WI38 (cell line): ENCODE results near the gene SREBF1.

Experiments used
- H3K4me3 ChIP-seq: 2 replicates; pipeline ENCODE4 v1.5.1; 2011; ENCODE audit warnings: low read depth, mild to moderate bottlenecking, control low read depth, low read length
- TF ChIP-seq, protein P1 (sequence below): IDR thresholded peaks from 2 replicates; pipeline ENCODE4 v1.5.1; 2012; ENCODE audit warnings: low read depth, mild to moderate bottlenecking, control low read depth, low read length

SREBF1 gene

DNA sequence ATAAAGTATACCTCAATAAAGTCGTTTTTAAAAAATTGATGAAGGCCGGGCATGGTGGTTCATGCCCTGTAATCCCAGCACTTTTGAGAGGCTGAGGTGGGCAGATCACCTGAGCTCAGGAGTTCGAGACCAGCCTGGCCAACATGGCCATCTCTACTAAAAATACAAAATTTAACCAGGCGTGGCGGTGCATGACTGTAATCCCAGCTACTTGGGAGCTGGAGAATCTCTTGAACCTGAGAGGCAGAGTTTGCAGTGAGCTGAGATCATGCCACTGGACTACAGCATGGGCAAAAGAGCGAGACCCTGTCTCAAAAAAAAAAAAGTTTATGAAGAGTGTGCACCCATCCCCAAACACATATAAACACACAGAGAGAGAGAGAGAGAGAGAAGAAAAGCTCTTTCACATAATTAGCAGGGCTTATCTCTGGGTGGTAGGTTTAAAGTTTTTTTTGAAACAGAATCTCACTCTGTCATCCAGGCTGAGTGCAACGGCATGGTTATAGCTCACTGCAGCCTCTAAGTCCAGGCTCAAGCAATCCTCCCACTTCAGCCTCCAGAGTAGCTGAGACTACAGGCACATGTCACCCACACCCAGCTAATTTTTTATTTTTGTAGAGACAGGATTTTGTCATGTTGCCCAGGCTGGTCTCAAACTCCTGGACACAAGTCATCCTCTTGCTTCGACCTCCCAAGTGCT is 3.0 kb downstream of the SREBF1 start:
- TF ChIP-seq, protein P1, sequence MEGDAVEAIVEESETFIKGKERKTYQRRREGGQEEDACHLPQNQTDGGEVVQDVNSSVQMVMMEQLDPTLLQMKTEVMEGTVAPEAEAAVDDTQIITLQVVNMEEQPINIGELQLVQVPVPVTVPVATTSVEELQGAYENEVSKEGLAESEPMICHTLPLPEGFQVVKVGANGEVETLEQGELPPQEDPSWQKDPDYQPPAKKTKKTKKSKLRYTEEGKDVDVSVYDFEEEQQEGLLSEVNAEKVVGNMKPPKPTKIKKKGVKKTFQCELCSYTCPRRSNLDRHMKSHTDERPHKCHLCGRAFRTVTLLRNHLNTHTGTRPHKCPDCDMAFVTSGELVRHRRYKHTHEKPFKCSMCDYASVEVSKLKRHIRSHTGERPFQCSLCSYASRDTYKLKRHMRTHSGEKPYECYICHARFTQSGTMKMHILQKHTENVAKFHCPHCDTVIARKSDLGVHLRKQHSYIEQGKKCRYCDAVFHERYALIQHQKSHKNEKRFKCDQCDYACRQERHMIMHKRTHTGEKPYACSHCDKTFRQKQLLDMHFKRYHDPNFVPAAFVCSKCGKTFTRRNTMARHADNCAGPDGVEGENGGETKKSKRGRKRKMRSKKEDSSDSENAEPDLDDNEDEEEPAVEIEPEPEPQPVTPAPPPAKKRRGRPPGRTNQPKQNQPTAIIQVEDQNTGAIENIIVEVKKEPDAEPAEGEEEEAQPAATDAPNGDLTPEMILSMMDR, result no peak
- no peak overlapping the region for H3K4me3 ChIP-seq

DNA sequence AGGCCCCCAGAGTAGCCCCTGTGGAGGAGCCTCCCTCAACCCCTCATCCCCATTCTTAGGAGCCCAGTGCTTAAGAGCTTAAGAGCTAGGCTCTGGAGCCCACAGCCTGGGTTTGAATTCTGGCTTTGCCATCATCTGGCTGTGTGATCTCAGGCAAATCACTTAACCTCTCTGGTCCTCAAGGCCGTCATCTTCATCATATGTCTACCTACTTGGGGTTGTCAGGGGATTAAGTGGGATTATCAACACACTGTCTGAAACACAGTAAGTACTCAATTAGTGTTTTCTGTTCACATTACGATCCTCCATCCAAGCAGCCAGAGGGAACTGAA is 4.8 kb downstream of the SREBF1 start:
- H3K4me3 ChIP-seq, result no peak overlapping the region
- TF ChIP-seq, protein P1, result no peak

DNA sequence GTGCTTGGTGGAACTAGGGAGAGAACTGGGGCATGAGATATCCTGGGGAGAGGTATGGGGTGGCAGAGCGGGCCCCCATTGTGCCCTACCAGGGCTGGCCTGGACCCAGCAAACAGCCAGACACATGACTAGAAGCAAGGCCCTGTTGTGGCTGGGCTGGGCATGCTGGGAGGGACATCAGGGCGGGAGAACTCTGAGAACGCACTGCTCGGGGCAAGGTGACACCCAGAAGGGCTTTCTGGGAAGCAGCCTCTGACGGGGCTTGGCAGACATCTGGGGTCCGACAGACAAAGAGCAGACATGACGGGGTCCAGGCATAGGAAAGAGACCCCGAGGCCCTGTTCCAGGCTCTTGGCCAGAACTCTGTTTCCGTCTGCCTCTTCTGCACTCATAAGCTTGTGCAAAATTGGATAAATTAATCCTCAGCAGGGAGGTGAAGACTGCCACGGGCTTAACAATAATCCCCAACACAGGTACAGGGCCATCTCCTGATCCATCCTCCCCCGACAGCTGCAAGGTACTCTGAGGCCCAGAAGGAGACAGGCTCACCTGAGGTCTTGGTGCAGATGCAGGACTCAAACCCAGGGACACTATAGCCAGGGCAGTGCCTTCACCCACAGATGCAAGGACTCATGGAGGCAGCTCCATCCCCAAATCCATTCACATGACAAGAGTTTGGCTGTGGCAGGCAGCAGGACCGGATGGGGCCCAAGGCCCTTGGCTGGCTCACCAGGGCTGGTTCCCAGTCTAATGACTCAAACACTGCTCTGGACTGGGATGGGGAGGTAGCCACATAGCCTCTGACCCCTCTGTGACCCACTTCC is 5.4 kb downstream of the SREBF1 start:
- H3K4me3 ChIP-seq, result no peak overlapping the region
- TF ChIP-seq, protein P1, result no peak

DNA sequence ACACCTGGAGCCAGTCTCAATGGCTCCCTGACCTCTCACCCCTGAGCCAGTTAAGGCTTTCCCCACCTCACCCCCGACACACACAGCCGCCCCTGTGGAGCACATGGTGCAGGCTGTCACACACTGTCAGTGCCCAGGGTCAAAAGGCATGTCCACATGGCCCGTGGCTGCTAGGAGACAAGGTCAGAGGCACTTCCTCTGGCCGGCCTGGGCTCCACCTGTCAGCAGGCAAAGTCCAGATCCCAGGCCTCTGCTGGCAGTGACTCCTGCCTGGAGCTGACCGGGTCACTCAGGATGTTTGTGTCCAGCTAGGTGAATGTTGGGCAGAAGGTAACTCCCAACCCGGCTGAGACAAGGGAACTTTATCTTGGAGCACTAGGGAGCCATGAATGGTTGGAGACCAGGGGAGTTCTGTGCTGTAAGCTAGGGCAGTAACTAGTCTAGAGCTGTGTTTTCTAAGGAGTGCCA is 6.0 kb downstream of the SREBF1 start:
- no peak overlapping the region for H3K4me3 ChIP-seq
- TF ChIP-seq, protein P1, result no peak

DNA sequence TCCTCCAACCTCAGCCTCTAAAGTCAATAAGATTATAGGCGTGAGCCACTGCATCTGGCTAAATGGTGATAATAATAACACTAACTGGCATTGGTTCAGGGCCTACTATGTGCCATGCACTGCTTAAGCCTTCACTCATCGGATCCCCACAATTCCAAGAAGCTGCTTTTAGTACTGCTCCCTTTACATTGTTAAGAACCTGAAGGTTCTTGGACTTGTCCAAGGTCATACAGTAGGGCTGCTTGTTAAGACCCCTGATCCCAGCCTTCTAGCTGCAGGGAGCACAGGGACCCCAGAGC is 6.6 kb downstream of the SREBF1 start:
- no peak overlapping the region for H3K4me3 ChIP-seq
- TF ChIP-seq, protein P1, result no peak

DNA sequence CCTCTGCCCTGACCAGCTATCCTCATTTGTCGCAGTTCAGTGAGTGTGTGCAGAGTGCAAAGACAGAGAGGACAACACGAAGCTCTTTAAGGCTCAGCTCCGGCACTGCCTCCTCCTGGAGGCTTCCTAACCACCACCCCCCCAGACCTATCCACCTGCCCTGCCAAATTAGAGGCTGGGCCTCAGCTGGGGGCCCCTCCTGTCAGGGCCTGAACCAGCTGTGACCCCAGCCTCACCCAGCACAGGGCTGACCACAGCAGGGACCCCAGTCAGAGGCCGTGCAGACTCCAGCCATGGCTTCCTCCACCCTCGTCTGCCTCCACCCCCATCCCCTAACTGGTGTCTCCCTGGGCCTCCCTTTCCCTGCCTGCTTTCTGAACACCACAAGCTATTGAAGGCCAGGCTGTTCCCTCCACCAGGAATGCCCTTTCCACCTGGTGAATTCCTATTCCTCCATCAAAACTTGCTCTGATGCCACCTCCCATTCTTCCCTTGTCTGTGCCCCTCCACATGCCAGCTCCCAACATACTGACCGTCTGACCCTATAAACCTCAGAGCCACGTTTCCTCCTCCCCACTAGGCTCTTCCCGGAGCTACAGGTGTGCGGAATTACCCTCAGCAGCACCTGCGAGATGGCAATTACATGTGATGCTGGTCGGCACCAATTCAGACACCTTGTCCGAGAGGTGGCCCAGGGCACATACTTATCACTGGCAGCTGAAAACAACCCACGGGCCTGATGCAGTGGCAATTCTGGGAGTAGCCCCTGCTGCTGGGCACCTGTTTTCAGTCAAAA is 8.8 kb downstream of the SREBF1 start:
- H3K4me3 ChIP-seq, result no peak overlapping the region
- TF ChIP-seq, protein P1, result no peak
